BE2C (cell line): ENCODE results near the gene SBF2.

Experiments
- DNase-seq: peaks from one replicate; pipeline ENCODE4 v3.0.0-alpha.2; 2020
- H3K27me3 ChIP-seq: fragments of 250-450 bp; sonication (Bioruptor Pico); 2 replicates; pipeline ENCODE4 v1.5.1; 2020; ENCODE audit warnings: mild to moderate bottlenecking
- H3K36me3 ChIP-seq: fragments of 250-450 bp; sonication (Bioruptor Pico); 2 replicates; pipeline ENCODE4 v1.5.1; 2020; ENCODE audit warnings: mild to moderate bottlenecking
- H3K4me1 ChIP-seq: fragments of 250-450 bp; sonication (Bioruptor Pico); 2 replicates; pipeline ENCODE4 v1.5.1; 2020
- H3K4me3 ChIP-seq: 2 replicates; pipeline ENCODE4 v1.5.1; 2011; ENCODE audit warnings: low read depth, low read length
- H3K9me3 ChIP-seq: fragments of 250-450 bp; sonication (Bioruptor Pico); 2 replicates; pipeline ENCODE4 v1.5.1; 2020
- TF ChIP-seq, protein P1 (sequence below): IDR thresholded peaks from 2 replicates; pipeline ENCODE4 v1.5.1; 2012; ENCODE audit warnings: mild to moderate bottlenecking, low read depth, low read length

Gene SBF2

DNA sequence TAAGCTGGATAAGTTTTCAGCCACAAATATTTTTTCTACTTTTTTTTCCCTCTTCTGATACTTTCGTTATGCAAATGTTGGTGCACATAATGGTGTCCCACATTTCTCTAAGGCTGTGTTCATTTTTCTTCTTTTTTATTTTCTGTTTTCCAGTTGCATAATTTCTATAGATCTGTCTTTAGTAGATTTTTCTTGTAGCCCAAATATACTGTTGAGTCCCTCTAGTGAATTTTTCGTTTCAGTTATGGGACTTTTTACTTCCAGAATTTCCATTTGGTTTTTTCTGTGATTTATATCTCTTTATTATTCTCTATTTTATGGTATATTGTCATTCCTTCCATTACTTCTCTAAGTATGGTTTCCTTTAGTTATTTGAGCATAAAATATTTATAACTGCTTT lies 558.1 kb downstream of the SBF2 start:
- Histone ChIP-seq H3K36me3 (no peaks in the 10 kb centered on the region), H3K9me3 (no peaks in the 10 kb centered on the region), H3K27me3 (no peaks in the 10 kb centered on the region), H3K4me1 (no peaks in the 10 kb centered on the region), H3K4me3 (no peak overlapping the region)
- DNase-seq = no peak
- TF ChIP-seq, protein P1, sequence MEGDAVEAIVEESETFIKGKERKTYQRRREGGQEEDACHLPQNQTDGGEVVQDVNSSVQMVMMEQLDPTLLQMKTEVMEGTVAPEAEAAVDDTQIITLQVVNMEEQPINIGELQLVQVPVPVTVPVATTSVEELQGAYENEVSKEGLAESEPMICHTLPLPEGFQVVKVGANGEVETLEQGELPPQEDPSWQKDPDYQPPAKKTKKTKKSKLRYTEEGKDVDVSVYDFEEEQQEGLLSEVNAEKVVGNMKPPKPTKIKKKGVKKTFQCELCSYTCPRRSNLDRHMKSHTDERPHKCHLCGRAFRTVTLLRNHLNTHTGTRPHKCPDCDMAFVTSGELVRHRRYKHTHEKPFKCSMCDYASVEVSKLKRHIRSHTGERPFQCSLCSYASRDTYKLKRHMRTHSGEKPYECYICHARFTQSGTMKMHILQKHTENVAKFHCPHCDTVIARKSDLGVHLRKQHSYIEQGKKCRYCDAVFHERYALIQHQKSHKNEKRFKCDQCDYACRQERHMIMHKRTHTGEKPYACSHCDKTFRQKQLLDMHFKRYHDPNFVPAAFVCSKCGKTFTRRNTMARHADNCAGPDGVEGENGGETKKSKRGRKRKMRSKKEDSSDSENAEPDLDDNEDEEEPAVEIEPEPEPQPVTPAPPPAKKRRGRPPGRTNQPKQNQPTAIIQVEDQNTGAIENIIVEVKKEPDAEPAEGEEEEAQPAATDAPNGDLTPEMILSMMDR = no peak

DNA sequence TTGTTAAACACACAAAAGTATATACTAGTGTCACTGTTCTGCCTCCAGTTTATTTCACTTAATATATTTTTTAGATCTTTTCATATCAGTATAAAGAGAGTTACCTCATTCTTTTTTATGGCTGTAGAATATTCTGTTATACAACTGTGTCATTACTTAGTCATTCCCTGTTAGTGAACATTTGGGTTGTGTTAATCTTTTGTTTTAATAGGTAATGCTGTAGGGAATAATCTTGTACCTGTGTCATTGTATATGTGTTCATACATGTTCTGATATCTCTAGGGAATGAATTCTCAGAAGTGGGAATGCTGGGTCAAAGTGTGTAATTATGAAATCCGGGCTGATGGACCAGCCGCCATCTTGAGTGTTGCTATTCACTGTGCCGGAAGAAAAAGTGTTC lies 558.8 kb downstream of the SBF2 start:
- no peak for DNase-seq
- no peaks in the 10 kb centered on the region for H3K9me3 ChIP-seq
- no peaks in the 10 kb centered on the region for H3K4me1 ChIP-seq
- TF ChIP-seq, protein P1 = no peak
- H3K27me3 ChIP-seq = no peaks in the 10 kb centered on the region
- no peak overlapping the region for H3K4me3 ChIP-seq
- no peaks in the 10 kb centered on the region for H3K36me3 ChIP-seq

- TF ChIP-seq, protein P1 = no peak
- DNase-seq = no peak
- Histone ChIP-seq H3K36me3 (no peaks in the 10 kb centered on the region), H3K4me3 (no peak overlapping the region), H3K4me1 (no peaks in the 10 kb centered on the region), H3K9me3 (no peaks in the 10 kb centered on the region), H3K27me3 (no peaks in the 10 kb centered on the region)
Measured at GRCh38 chr11:9733212-9733611, 560.8 kb downstream of the SBF2 start.

DNA sequence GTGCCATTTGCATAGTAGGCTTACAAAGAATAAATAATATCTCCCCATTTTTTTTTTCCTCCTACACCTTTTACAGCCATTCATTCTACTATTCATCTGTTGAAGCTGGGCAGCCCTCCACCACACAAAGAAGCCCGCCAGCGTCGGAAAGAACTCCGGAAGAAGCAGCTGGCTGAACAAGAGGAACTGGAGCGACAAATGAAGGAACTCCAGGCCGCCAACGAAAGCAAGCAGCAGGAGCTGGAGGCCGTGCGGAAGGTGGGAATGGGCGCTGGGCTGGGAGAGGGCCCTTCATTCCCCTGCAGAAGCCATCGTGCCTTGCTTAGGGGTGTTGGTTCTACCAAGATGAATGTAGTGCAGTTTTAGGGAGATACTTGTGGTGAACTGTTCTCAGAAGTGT lies 561.6 kb downstream of the SBF2 start:
- no peaks in the 10 kb centered on the region for H3K4me1 ChIP-seq
- no peak overlapping the region for H3K4me3 ChIP-seq
- H3K9me3 ChIP-seq = no peaks in the 10 kb centered on the region
- DNase-seq = no peak
- no peaks in the 10 kb centered on the region for H3K36me3 ChIP-seq
- H3K27me3 ChIP-seq = no peaks in the 10 kb centered on the region
- TF ChIP-seq, protein P1 = no peak

- Histone ChIP-seq H3K36me3 (no peaks in the 10 kb centered on the region), H3K9me3 (no peaks in the 10 kb centered on the region), H3K4me1 (no peaks in the 10 kb centered on the region), H3K4me3 (no peak overlapping the region), H3K27me3 (no peaks in the 10 kb centered on the region)
- TF ChIP-seq, protein P1 = no peak
- no peak for DNase-seq
Measured at GRCh38 chr11:9731256-9731655, 562.8 kb downstream of the SBF2 start.
